ENCODE results near the gene TMEM132C. TPM values are rescaled to one million over a fixed set of nuclear protein-coding genes. Genes with fewer than 3 reads are reported as not detected.

The TMEM132C gene
- total and polyA plus RNA-seq, 2 of the 8 experiments (the other 6 are each of a cell fraction or from before 2014, with no cell fraction given): 0.23 to 0.76 TPM

- Histone ChIP-seq H3K4me2 (ENCODE audit: insufficient read depth in 1 of 2, low read depth in 2 of 2, low read length in 2 of 2) (no peak overlapping the region), H3K79me2 (ENCODE audit: control insufficient read depth in 1 of 2, insufficient read depth in 2 of 2, low read length in 2 of 2) (no peaks in the 10 kb centered on the region), H3K27me3 (replicated peaks in 1 of 4; ENCODE audit: control insufficient read depth in 3 of 4, extremely low read depth in 1 of 4, insufficient read depth in 3 of 4, low read length in 3 of 4) (no peaks in the 10 kb centered on the region), H3K23me2 (ENCODE audit: low read depth, low read length) (no peaks in the 10 kb centered on the region), H3K79me1 (ENCODE audit: low read depth, low read length) (no peaks in the 10 kb centered on the region), H3K56ac (replicated peaks; ENCODE audit: insufficient read length, low read depth, low read length) (no peak overlapping the region), H4K5ac (ENCODE audit: insufficient read length, low read depth, low read length) (no peak overlapping the region), H3K4ac (replicated peaks; ENCODE audit: insufficient read length, low read depth, low read length) (no peak overlapping the region), H2BK20ac (ENCODE audit: low read length) (no peak overlapping the region), H3K4me3 (ENCODE audit: extremely low read depth in 1 of 4, insufficient read depth in 2 of 4, low read depth in 3 of 4, low read length in 4 of 4) (no peak overlapping the region), H4K91ac (replicated peaks; ENCODE audit: insufficient read length, low read length) (no peak overlapping the region), H3K27ac (ENCODE audit: low read depth, low read length) (no peak overlapping the region), H3K9me3 (ENCODE audit: insufficient read depth in 2 of 2, low read depth in 1 of 2, low read length in 1 of 2) (peaks cover 0 to 5% of the 10 kb centered on the region in 2 experiments; a peak in 1 of 4 replicates), H2BK120ac (replicated peaks; ENCODE audit: low read depth, low read length) (no peak overlapping the region), H2BK12ac (ENCODE audit: low read depth, low read length) (no peak overlapping the region), H2AK5ac (ENCODE audit: low read depth, low read length) (no peak overlapping the region), H2AFZ (ENCODE audit: low read length) (no peak overlapping the region), H3K14ac (ENCODE audit: insufficient read length) (no peak overlapping the region), H3K36me3 (ENCODE audit: control insufficient read depth in 2 of 4, insufficient read depth in 4 of 4, low read length in 3 of 4) (no peaks in the 10 kb centered on the region), H2BK15ac (ENCODE audit: low read length) (no peak overlapping the region), H4K8ac (ENCODE audit: extremely low read depth, insufficient read depth, low read length) (no peak overlapping the region), H3K23ac (ENCODE audit: insufficient read length) (no peak overlapping the region), H3K4me1 (replicated peaks in 1 of 4; ENCODE audit: control insufficient read depth in 3 of 4, insufficient read depth in 4 of 4, low read length in 3 of 4) (peaks cover 0 to 9% (median 3%) of the 10 kb centered on the region in 4 experiments; a peak in 3 of 7 replicates), H3K9ac (replicated peaks in 1 of 4; ENCODE audit: extremely low read depth in 1 of 4, low read depth in 3 of 4, low read length in 3 of 4) (no peak overlapping the region), H3K18ac (ENCODE audit: extremely low read depth, low read length) (no peak overlapping the region), H4K20me1 (replicated peaks in 1 of 2; ENCODE audit: control insufficient read depth in 1 of 2, insufficient read depth in 2 of 2, low read length in 2 of 2) (no peaks in the 10 kb centered on the region), H2BK5ac (ENCODE audit: low read depth, low read length) (no peak overlapping the region)
- FAIRE-seq: no peak
- DNase-seq (ENCODE audit: low read depth in 1 of 2, low spot score in 2 of 2): no peak
- POLR2A ChIA-PET (ENCODE audit: partially characterized antibody): interaction anchor here (0.6 kb wide), 1 partner anchor 11 kb away, joined by 3 read pairs; no protein-coding TSS in a partner anchor
- CTCF ChIA-PET (ENCODE audit: partially characterized antibody): interaction anchor here (0.9 kb wide), 1 partner anchor 28 kb away, joined by 5 read pairs; no protein-coding TSS in a partner anchor
- WGBS, 2 experiments (ENCODE audit: extremely low coverage in 1 of 2, insufficient coverage in 1 of 2, insufficient read length in 1 of 2, insufficient replicate concordance in 2 of 2, low coverage in 1 of 2, low lambda C conversion rate in 2 of 2, missing lambda C conversion rate in 1 of 2): no CpG with 5 or more reads among the region's 2 CpGs
- TF ChIP-seq CBX8 (IDR thresholded peaks at IDR 0.05; ENCODE audit: borderline replicate concordance, low read depth, low read length): no peak
Measured at GRCh38 chr12:128617304-128617833, 350.4 kb downstream of the TMEM132C start.
